ENCODE measurements around the gene NADSYN1. TPM values are rescaled to one million over a fixed set of nuclear protein-coding genes. Genes with fewer than 3 reads are reported as not detected.

Gene NADSYN1
- total and polyA plus RNA-seq, 2 of the 13 experiments (the other 11 are each of a cell fraction or from before 2014, with no cell fraction given), result 35.7 to 51.5 TPM

- no peak for TF ChIP-seq ZNF264 (CRISPR knock-in tag; IDR thresholded peaks at IDR 0.05)
- TF ChIP-seq ZSCAN12 (CRISPR knock-in tag; IDR thresholded peaks at IDR 0.05), result 0 out of 2 replicates have a peak, but pooled peaks have one; percentile 1
- no peak for TF ChIP-seq ZNF17 (CRISPR knock-in tag; IDR thresholded peaks at IDR 0.05)
- TF ChIP-seq MYPOP (CRISPR knock-in tag; IDR thresholded peaks at IDR 0.05), result no peak
- TF ChIP-seq CREB3 (CRISPR knock-in tag; IDR thresholded peaks at IDR 0.05), result no peak
- peak; percentile 32; the same call in 1 of the 2 replicates for TF ChIP-seq SNAI1 (CRISPR knock-in tag; IDR thresholded peaks at IDR 0.05; ENCODE audit: borderline replicate concordance)
- no peak; the same call in 1 of the 2 replicates for TF ChIP-seq NR2C2 (CRISPR knock-in tag; IDR thresholded peaks at IDR 0.05; ENCODE audit: borderline replicate concordance)
- no peak for TF ChIP-seq ZNF740 (CRISPR knock-in tag; IDR thresholded peaks at IDR 0.05)
- TF ChIP-seq PAXIP1 (CRISPR knock-in tag; conservative IDR thresholded peaks at IDR 0.05), result no peak
- no peak for TF ChIP-seq LBX2 (CRISPR knock-in tag; IDR thresholded peaks at IDR 0.05; ENCODE audit: borderline replicate concordance)
- TF ChIP-seq ZBED4 (CRISPR knock-in tag; IDR thresholded peaks at IDR 0.05; ENCODE audit: borderline replicate concordance), result 0 out of 2 replicates have a peak, but pooled peaks have one; percentile 16
- no peak for TF ChIP-seq ZXDC (CRISPR knock-in tag; IDR thresholded peaks at IDR 0.05)
- no peak for TF ChIP-seq NFKBIZ (CRISPR knock-in tag; IDR thresholded peaks at IDR 0.05)
- no peak for TF ChIP-seq FOXO1 (CRISPR knock-in tag; IDR thresholded peaks at IDR 0.05)
These were observed at the start of gene NADSYN1 (continued) for GRCh38 chr11:71453037-71453917.
